K562 (cell line): ENCODE results near the gene WDR90. TPM values are rescaled to one million over a fixed set of nuclear protein-coding genes. Genes with fewer than 3 reads are reported as not detected.

Source experiments
- ATF3 ChIP-seq, 2 experiments: fragments of 450-650 bp in 1 of 2; sonication (generic) in 1 of 2; formaldehyde crosslinking in 1 of 2; IDR thresholded peaks in 1 of 2; conservative IDR thresholded peaks in 1 of 2; 2 replicates each; pipeline versions ENCODE4 v1.6.1 to v1.8.1; 2016 to 2023; ENCODE audit warnings: mild to moderate bottlenecking in 2 of 2, moderate library complexity in 2 of 2, inconsistent platforms in 1 of 2, missing genetic modification reagents in 1 of 2
- CTBP1 ChIP-seq: fragments of 450-650 bp; IDR thresholded peaks from 2 replicates; pipeline ENCODE4 v1.6.1; 2016; ENCODE audit warnings: borderline replicate concordance
- DIDO1 ChIP-seq: fragments of 450-650 bp; IDR thresholded peaks from 2 replicates; pipeline ENCODE4 v1.6.1; 2016; ENCODE audit warnings: low read depth, missing biosample characterization, missing genetic modification characterization
- E4F1 ChIP-seq: fragments of 250-450 bp; sonication (Bioruptor Pico); IDR thresholded peaks from 2 replicates; pipeline ENCODE4 v1.5.0; 2021; ENCODE audit warnings: mild to moderate bottlenecking, borderline replicate concordance
- FIP1L1 ChIP-seq: fragments of 200-400 bp; formaldehyde crosslinking; IDR thresholded peaks from 2 replicates; pipeline ENCODE4 v1.6.1; 2018; ENCODE audit warnings: mild to moderate bottlenecking, low read depth, low read length; ENCODE audit not compliant: poor library complexity, severe bottlenecking
- GATAD2B ChIP-seq: fragments of 450-650 bp; IDR thresholded peaks from 2 replicates; pipeline ENCODE4 v1.6.1; 2017; ENCODE audit warnings: mild to moderate bottlenecking, borderline replicate concordance
- GTF2A2 ChIP-seq: IDR thresholded peaks from 2 replicates; pipeline ENCODE4 v1.6.1; 2016; ENCODE audit warnings: mild to moderate bottlenecking, missing genetic modification characterization, missing compliant biosample characterization
- HDAC8 ChIP-seq: fragments of 450-650 bp; IDR thresholded peaks from 2 replicates; pipeline ENCODE4 v1.6.1; 2016; ENCODE audit warnings: mild to moderate bottlenecking, missing genetic modification characterization, moderate library complexity, missing compliant biosample characterization
- HLTF ChIP-seq: fragments of 450-650 bp; IDR thresholded peaks from 2 replicates; pipeline ENCODE4 v1.6.1; 2016
- JUN ChIP-seq, 2 experiments: sonication (generic) in 1 of 2; formaldehyde crosslinking in 1 of 2; IDR thresholded peaks; 2 replicates each; pipeline versions ENCODE4 v1.6.1 to v1.8.0; 2012 to 2022; ENCODE audit warnings: borderline replicate concordance in 2 of 2, mild to moderate bottlenecking in 2 of 2, improper control_type of control experiment in 1 of 2, low read depth in 1 of 2, low read length in 1 of 2, missing genetic modification reagents in 1 of 2
- KDM1A ChIP-seq, 2 experiments: fragments of 450-650 bp; IDR thresholded peaks; 2 replicates each; pipeline ENCODE4 v1.6.1; 2016; ENCODE audit warnings: mild to moderate bottlenecking in 2 of 2
- NFE2L1 ChIP-seq: fragments of 450-650 bp; IDR thresholded peaks from 2 replicates; pipeline ENCODE4 v1.6.1; 2016; ENCODE audit warnings: missing genetic modification characterization, low read depth, mild to moderate bottlenecking, missing compliant biosample characterization, moderate library complexity, borderline replicate concordance
- OTX1 ChIP-seq: fragments of 450-650 bp; formaldehyde crosslinking; IDR thresholded peaks from 2 replicates; pipeline ENCODE4 v1.4.0; 2022; ENCODE audit warnings: mild to moderate bottlenecking
- PHTF2 ChIP-seq: fragments of 250-450 bp; sonication (Bioruptor Pico); IDR thresholded peaks from 2 replicates; pipeline ENCODE4 v1.5.0; 2021; ENCODE audit warnings: mild to moderate bottlenecking
- PURB ChIP-seq: sonication (generic); formaldehyde crosslinking; IDR thresholded peaks from 2 replicates; pipeline ENCODE4 v1.9.0; 2021; ENCODE audit warnings: low read depth, mild to moderate bottlenecking, missing genetic modification reagents
- SMAD4 ChIP-seq: fragments of 250-450 bp; sonication (Bioruptor Pico); conservative IDR thresholded peaks from 2 replicates; pipeline ENCODE4 v1.8.0; 2021; ENCODE audit warnings: inconsistent platforms, mild to moderate bottlenecking, moderate library complexity
- ZMIZ1 ChIP-seq, 2 experiments: fragments of 150-350 bp in 1 of 2; IDR thresholded peaks; 2 replicates each; pipeline ENCODE4 v1.6.1; 2012 to 2016; ENCODE audit warnings: low read depth in 2 of 2, low read length in 2 of 2, mild to moderate bottlenecking in 1 of 2, moderate library complexity in 1 of 2
- ZNF699 ChIP-seq: fragments of 250-450 bp; sonication (Bioruptor Pico); IDR thresholded peaks from 2 replicates; pipeline ENCODE4 v1.8.0; 2021; ENCODE audit warnings: mild to moderate bottlenecking, moderate library complexity; ENCODE audit not compliant: insufficient replicate concordance
- polyA plus RNA-seq, 8 experiments: library from polyadenylated mRNA; depleted of rRNA in 4 of 8; stranded (reverse) in 5 of 8; unstranded in 3 of 8; fragments of >200 nt; fragmentation: Nextera tagmentation in 2 of 8; fragmentation: Illumina TruSeq in 1 of 8; extraction: Ambion mirVana in 2 of 8; extraction: Trizol in 1 of 8; gene quantifications; 2 replicates each; pipeline versions ENCODE4 v1.2.1 to v1.2.3, GENCODE V29; 2011 to 2014; ENCODE audit warnings: inconsistent platforms in 1 of 8, missing spikeins in 1 of 8
- total RNA-seq, 7 experiments: library from RNA; depleted of rRNA in 6 of 7; stranded (reverse); fragments of >200 nt in 6 of 7; fragmentation: Illumina TruSeq in 2 of 7; extraction: Trizol in 2 of 7; gene quantifications; 2 replicates each; pipeline versions ENCODE4 v1.2.1 to v1.2.3, GENCODE V29; 2011 to 2021; ENCODE audit warnings: low replicate concordance in 1 of 7

WDR90 gene
- total and polyA plus RNA-seq, 9 of the 15 experiments (the other 6 are each of a cell fraction or from before 2014, with no cell fraction given) = 0.44 to 12.6 (median 3.3) TPM

GRCh38 chr16:695355-696089, 46.4 kb downstream of the WDR90 start (continued):
- TF ChIP-seq E4F1 = no peak
- no peak for TF ChIP-seq GATAD2B
- no peak for TF ChIP-seq ATF3 (IDR thresholded peaks at IDR 0.05)
- no peak for TF ChIP-seq ATF3 (CRISPR knock-in tag; conservative IDR thresholded peaks at IDR 0.05)
- no peak for TF ChIP-seq ZMIZ1 (IDR thresholded peaks at IDR 0.05; ENCODE audit: low read depth in 2 of 2, low read length in 2 of 2)
- TF ChIP-seq DIDO1 (tag) = no peak
- no peak for TF ChIP-seq JUN (IDR thresholded peaks at IDR 0.05; ENCODE audit: borderline replicate concordance, low read depth, low read length)
- peak; percentile 92 for TF ChIP-seq JUN (CRISPR knock-in tag; IDR thresholded peaks at IDR 0.05; ENCODE audit: borderline replicate concordance)
- TF ChIP-seq HDAC8 (tag) = no peak
- TF ChIP-seq NFE2L1 = no peak
- 0 out of 2 replicates have a peak, but pooled peaks have one; percentile 21 for TF ChIP-seq SMAD4 (CRISPR knock-in tag)
- TF ChIP-seq ZNF699 (CRISPR knock-in tag) = no peak
- TF ChIP-seq PURB (CRISPR knock-in tag) = no peak
- TF ChIP-seq KDM1A (IDR thresholded peaks at IDR 0.05) = no peak
- peak; percentile 56 for TF ChIP-seq FIP1L1
- TF ChIP-seq HLTF = no peak
- no peak for TF ChIP-seq OTX1 (CRISPR knock-in tag)
- TF ChIP-seq GTF2A2 (tag) = no peak
- peak; percentile 96 for TF ChIP-seq CTBP1
- no peak for TF ChIP-seq PHTF2 (CRISPR knock-in tag)
